K562 (cell line): ENCODE data around the gene FOXK2. TPM values are rescaled to one million over a fixed set of nuclear protein-coding genes. Genes with fewer than 3 reads are reported as not detected.

Source experiments
- ATAC-seq: fragments of 200-7000 bp; cut with Tn5 transposase; 3 replicates; pipeline ENCODE4 v1.9.1; 2020; ENCODE audit warnings: moderate library complexity
- BruUV-seq: library from RNA; stranded (reverse); fragments of 400-500 nt; replicated peaks from 2 replicates; lab custom pipeline; 2021; lab: Mats Ljungman, UMichigan
- CTCF ChIA-PET: fragments of 300-600 bp; formaldehyde crosslinking; extraction: SDS; loops from one replicate; lab custom pipeline; 2021; ENCODE audit warnings: low intra/inter-chr PET ratio; lab: Yijun Ruan, JAX
- POLR2A ChIA-PET: fragments of 300-600, 350-650 bp; sonication (Branson Sonifier 250); formaldehyde crosslinking; extraction: SDS; loops from one replicate; lab custom pipeline; 2021; ENCODE audit warnings: antibody characterized with exemption, inconsistent platforms; lab: Yijun Ruan, JAX
- DNase-seq, 4 experiments: peaks; one replicate each; pipeline versions ENCODE4 v3.0.0 to v3.0.0-alpha.2; 2011 to 2018; ENCODE audit warnings: low spot score in 3 of 4, mixed read lengths in 3 of 4; ENCODE audit errors: extremely low read depth in 1 of 4
- FAIRE-seq: peaks from 2 replicates; lab custom pipeline; 2011; peaks lifted over from hg19 to GRCh38; lab: Jason Lieb, UNC
- H2AFZ ChIP-seq: 2 replicates; pipeline ENCODE4 v1.6.0; 2011; ENCODE audit warnings: low read depth, low read length, control low read depth, inconsistent platforms
- H3K27ac ChIP-seq: fragments of 200-600 bp; 3 replicates; pipeline ENCODE4 v1.8.0; 2011; ENCODE audit warnings: low read depth, mild to moderate bottlenecking, control low read depth, inconsistent platforms, low read length, moderate library complexity, mixed read lengths; ENCODE audit errors: extremely low read depth
- H3K27me3 ChIP-seq, 2 experiments: fragments of 300-600 bp in 1 of 2; 2 replicates in 1 of 2; 3 replicates in 1 of 2; pipeline versions ENCODE4 v1.6.0 to v1.8.0; 2011; ENCODE audit warnings: inconsistent platforms in 2 of 2, low read length in 2 of 2, mild to moderate bottlenecking in 1 of 2, mixed read lengths in 1 of 2, moderate library complexity in 1 of 2; ENCODE audit not compliant: control insufficient read depth in 2 of 2, insufficient read depth in 2 of 2
- H3K36me3 ChIP-seq: fragments of 300-600 bp; 3 replicates; pipeline ENCODE4 v1.8.0; 2011; ENCODE audit warnings: mild to moderate bottlenecking, low read length, inconsistent platforms; ENCODE audit not compliant: control insufficient read depth, insufficient read depth
- H3K4me1 ChIP-seq, 2 experiments: fragments of 200-600 bp in 1 of 2; replicated peaks in 1 of 2; 2 replicates in 1 of 2; 3 replicates in 1 of 2; pipeline versions ENCODE4 v1.5.1 to v1.8.0; 2011; ENCODE audit warnings: inconsistent platforms in 2 of 2, low read length in 2 of 2, mild to moderate bottlenecking in 1 of 2, mixed read lengths in 1 of 2, moderate library complexity in 1 of 2; ENCODE audit not compliant: control insufficient read depth in 2 of 2, insufficient read depth in 2 of 2
- H3K4me2 ChIP-seq: 2 replicates; pipeline ENCODE4 v1.6.1; 2011; ENCODE audit warnings: low read length, control low read depth, inconsistent platforms, mixed read lengths; ENCODE audit not compliant: insufficient read depth
- H3K4me3 ChIP-seq: fragments of 200-600 bp; sonication (generic), shearing (Covaris generic); 2 replicates; pipeline ENCODE4 v1.5.1; 2016; ENCODE audit warnings: control low read depth, inconsistent platforms
- H3K79me2 ChIP-seq: fragments of 200-600 bp; 3 replicates; pipeline ENCODE4 v1.8.0; 2011; ENCODE audit warnings: low read length, inconsistent platforms; ENCODE audit not compliant: control insufficient read depth, insufficient read depth
- H3K9ac ChIP-seq, 2 experiments: 2 replicates each; pipeline versions ENCODE4 v1.6.0 to v1.6.1; 2011; ENCODE audit warnings: low read depth in 2 of 2, low read length in 2 of 2, control low read depth in 1 of 2, inconsistent platforms in 1 of 2, mild to moderate bottlenecking in 1 of 2, mixed read lengths in 1 of 2; ENCODE audit not compliant: insufficient read depth in 1 of 2
- H3K9me1 ChIP-seq: one replicate; pipeline ENCODE4 v1.6.0; 2011; ENCODE audit warnings: inconsistent platforms, mild to moderate bottlenecking, low read length, moderate library complexity; ENCODE audit not compliant: control insufficient read depth, insufficient read depth
- H3K9me3 ChIP-seq: replicated peaks from 2 replicates; pipeline ENCODE4 v1.5.1; 2011; ENCODE audit warnings: low read depth, low read length, inconsistent platforms; ENCODE audit not compliant: control insufficient read depth, insufficient read depth
- H4K20me1 ChIP-seq: replicated peaks from 2 replicates; pipeline ENCODE4 v1.6.1; 2011; ENCODE audit warnings: low read length, inconsistent platforms, mixed read lengths; ENCODE audit not compliant: control insufficient read depth, insufficient read depth
- EP300 ChIP-seq: IDR thresholded peaks from 2 replicates; pipeline ENCODE4 v1.6.1; 2012; ENCODE audit warnings: low read length, improper control_type of control experiment
- MYNN ChIP-seq, 2 experiments: sonication (generic); formaldehyde crosslinking in 1 of 2; IDR thresholded peaks; 2 replicates each; pipeline versions ENCODE4 v1.5.0 to v1.6.1; 2016 to 2020; ENCODE audit warnings: antibody characterized with exemption in 1 of 2, missing genetic modification reagents in 1 of 2
- NCOA6 ChIP-seq: fragments of 450-650 bp; IDR thresholded peaks from 2 replicates; pipeline ENCODE4 v1.6.1; 2017; ENCODE audit warnings: mild to moderate bottlenecking
- PKNOX1 ChIP-seq: fragments of 450-650 bp; IDR thresholded peaks from 2 replicates; pipeline ENCODE4 v1.6.1; 2016
- PYGO2 ChIP-seq: fragments of 450-650 bp; IDR thresholded peaks from 2 replicates; pipeline ENCODE4 v1.6.1; 2016; ENCODE audit warnings: mild to moderate bottlenecking, missing genetic modification characterization, moderate library complexity, missing compliant biosample characterization
- SMARCE1 ChIP-seq: fragments of 450-650 bp; IDR thresholded peaks from 2 replicates; pipeline ENCODE4 v1.7.1; 2016; ENCODE audit warnings: mild to moderate bottlenecking
- SNIP1 ChIP-seq: fragments of 450-650 bp; IDR thresholded peaks from 2 replicates; pipeline ENCODE4 v1.7.1; 2017; ENCODE audit warnings: low read depth, mild to moderate bottlenecking
- TSHZ1 ChIP-seq: fragments of 250-450 bp; sonication (Bioruptor Pico); IDR thresholded peaks from 2 replicates; pipeline ENCODE4 v1.4.0; 2020; ENCODE audit warnings: mild to moderate bottlenecking, moderate library complexity
- ZBTB1 ChIP-seq: sonication (generic); formaldehyde crosslinking; IDR thresholded peaks from 2 replicates; pipeline ENCODE4 v1.8.1; 2023; ENCODE audit warnings: missing genetic modification reagents, low read depth, mild to moderate bottlenecking, borderline replicate concordance
- ZNF551 ChIP-seq: fragments of 250-450 bp; sonication (Bioruptor Pico); IDR thresholded peaks from 2 replicates; pipeline ENCODE4 v1.5.0; 2021; ENCODE audit warnings: mild to moderate bottlenecking, moderate library complexity
- ZNF740 ChIP-seq, 3 experiments: fragments of 200-800 bp in 1 of 3; sonication (Bioruptor generic) in 1 of 3; sonication (generic) in 1 of 3; formaldehyde crosslinking in 1 of 3; IDR thresholded peaks; 2 replicates each; pipeline versions ENCODE4 v1.6.1 to v1.8.0; 2016 to 2022; ENCODE audit warnings: mild to moderate bottlenecking in 2 of 3, missing compliant biosample characterization in 2 of 3, missing genetic modification characterization in 2 of 3, missing genetic modification reagents in 1 of 3
- WGBS: fragments of 100-300 bp; shearing (Covaris generic); methylation state at CpG from one replicate; pipeline ENCODE4 v1.1.6; 2016; ENCODE audit warnings: low coverage, mixed read lengths; ENCODE audit not compliant: insufficient coverage; ENCODE audit errors: missing lambda C conversion rate; 5-methylcytosine and 5-hydroxymethylcytosine counted together
- in situ Hi-C: fragments of 300-500 bp; cut with MboI; formaldehyde crosslinking; loops from 4 replicates; pipeline ENCODE4 v1.15.0; 2018; ENCODE audit warnings: inconsistent platforms, mixed read lengths
- intact Hi-C: fragments of 100-400 bp; cut with micrococcal nuclease; formaldehyde crosslinking; loops from 2 replicates; pipeline ENCODE4 v1.14.2; 2022
- polyA plus RNA-seq, 8 experiments: library from polyadenylated mRNA; depleted of rRNA in 4 of 8; stranded (reverse) in 5 of 8; unstranded in 3 of 8; fragments of >200 nt; fragmentation: Nextera tagmentation in 2 of 8; fragmentation: Illumina TruSeq in 1 of 8; extraction: Ambion mirVana in 2 of 8; extraction: Trizol in 1 of 8; gene quantifications; 2 replicates each; pipeline versions ENCODE4 v1.2.1 to v1.2.3, GENCODE V29; 2011 to 2014; ENCODE audit warnings: inconsistent platforms in 1 of 8, missing spikeins in 1 of 8
- total RNA-seq, 7 experiments: library from RNA; depleted of rRNA in 6 of 7; stranded (reverse); fragments of >200 nt in 6 of 7; fragmentation: Illumina TruSeq in 2 of 7; extraction: Trizol in 2 of 7; gene quantifications; 2 replicates each; pipeline versions ENCODE4 v1.2.1 to v1.2.3, GENCODE V29; 2011 to 2021; ENCODE audit warnings: low replicate concordance in 1 of 7

The FOXK2 gene
- total and polyA plus RNA-seq, 9 of the 15 experiments (the other 6 are each of a cell fraction or from before 2014, with no cell fraction given), result 3.0 to 86.0 (median 44.1) TPM

- Histone ChIP-seq H3K4me3 (no peak overlapping the region), H3K4me1 (peaks cover 5 to 30% of the 10 kb centered on the region in 2 experiments), H3K9ac (peak overlapping the region in 1 of 2 experiments; percentile 74; a peak in 2 of 4 replicates), H4K20me1 (peaks cover 49% of the 10 kb centered on the region), H3K27me3 (no peaks in the 10 kb centered on the region), H3K27ac (no peak overlapping the region), H3K9me3 (no peaks in the 10 kb centered on the region), H3K9me1 (peaks cover 4% of the 10 kb centered on the region), H3K4me2 (no peak overlapping the region), H3K79me2 (peaks cover 87% of the 10 kb centered on the region), H2AFZ (no peak overlapping the region), H3K36me3 (peaks cover 38% of the 10 kb centered on the region; the same call in 2 of the 3 replicates)
- ChIA-PET POLR2A (interaction anchor here (0.7 to 1.5 kb wide), 4 partner anchors 11 to 507 kb away, joined by 3 to 4 read pairs (median 3); no protein-coding TSS in a partner anchor), CTCF (no interaction called here)
- in situ Hi-C loops (no loop called here), intact Hi-C loops (no loop called here)
- ATAC-seq (no peak), FAIRE-seq (no peak), DNase-seq (no peak)
- WGBS, result 85% methylated on average over 9 of the region's 9 CpGs
- TF ChIP-seq PKNOX1 (no peak), TSHZ1 (CRISPR knock-in tag) (no peak), PYGO2 (no peak), SMARCE1 (no peak), SNIP1 (no peak), EP300 (no peak), MYNN (IDR thresholded peaks at IDR 0.05) (no peak), MYNN (CRISPR knock-in tag; IDR thresholded peaks at IDR 0.05) (no peak), ZNF740 (CRISPR knock-in tag; IDR thresholded peaks at IDR 0.05) (no peak), ZNF740 (tag; IDR thresholded peaks at IDR 0.05) (no peak), ZBTB1 (CRISPR knock-in tag) (no peak), NCOA6 (no peak), ZNF551 (CRISPR knock-in tag) (no peak)
- BruUV-seq, result no TSS peak
Measured at GRCh38 chr17:82560802-82561428, 41.4 kb downstream of the FOXK2 start.
